GM21360 (cell line): ENCODE measurements around the gene DDOST.
"Not testable (repeated sequence)": the region's sequence is repeated elsewhere in the genome, so short reads cannot be mapped to it uniquely, and the experiment has no call there.

Experiments
- ATAC-seq: cut with Tn5 transposase; IDR thresholded peaks from one replicate; pipeline ENCODE4 v1.9.1; 2021; ENCODE audit warnings: mild to moderate bottlenecking, moderate library complexity; ENCODE audit not compliant: unreplicated experiment

DDOST gene

GRCh38 chr1:20693623-20694022 is 32.5 kb upstream of the DDOST start:
- ATAC-seq: no peak

DNA sequence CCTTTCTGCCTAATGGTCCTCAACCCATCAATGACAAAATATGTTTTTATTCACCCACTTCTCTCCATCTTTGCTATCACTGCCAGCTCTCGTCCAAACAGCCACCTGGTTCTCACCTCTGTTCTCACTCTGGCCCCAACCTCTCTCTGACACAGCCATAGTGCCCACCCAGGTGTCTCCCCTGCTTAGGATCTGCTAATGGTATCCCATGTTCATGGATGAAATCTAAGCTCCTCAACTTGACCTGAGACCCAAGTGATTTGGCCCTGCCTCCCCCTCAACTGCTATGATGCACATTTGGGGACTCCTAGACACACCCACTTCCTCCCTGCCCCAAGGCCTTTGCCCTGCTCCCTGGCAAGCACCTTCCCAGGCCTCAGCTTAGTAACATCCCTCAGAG is 30.7 kb upstream of the DDOST start:
- ATAC-seq: no peak

- ATAC-seq: no peak
Observed at GRCh38 chr1:20689645-20690056, 28.5 kb upstream of the DDOST start.

DNA sequence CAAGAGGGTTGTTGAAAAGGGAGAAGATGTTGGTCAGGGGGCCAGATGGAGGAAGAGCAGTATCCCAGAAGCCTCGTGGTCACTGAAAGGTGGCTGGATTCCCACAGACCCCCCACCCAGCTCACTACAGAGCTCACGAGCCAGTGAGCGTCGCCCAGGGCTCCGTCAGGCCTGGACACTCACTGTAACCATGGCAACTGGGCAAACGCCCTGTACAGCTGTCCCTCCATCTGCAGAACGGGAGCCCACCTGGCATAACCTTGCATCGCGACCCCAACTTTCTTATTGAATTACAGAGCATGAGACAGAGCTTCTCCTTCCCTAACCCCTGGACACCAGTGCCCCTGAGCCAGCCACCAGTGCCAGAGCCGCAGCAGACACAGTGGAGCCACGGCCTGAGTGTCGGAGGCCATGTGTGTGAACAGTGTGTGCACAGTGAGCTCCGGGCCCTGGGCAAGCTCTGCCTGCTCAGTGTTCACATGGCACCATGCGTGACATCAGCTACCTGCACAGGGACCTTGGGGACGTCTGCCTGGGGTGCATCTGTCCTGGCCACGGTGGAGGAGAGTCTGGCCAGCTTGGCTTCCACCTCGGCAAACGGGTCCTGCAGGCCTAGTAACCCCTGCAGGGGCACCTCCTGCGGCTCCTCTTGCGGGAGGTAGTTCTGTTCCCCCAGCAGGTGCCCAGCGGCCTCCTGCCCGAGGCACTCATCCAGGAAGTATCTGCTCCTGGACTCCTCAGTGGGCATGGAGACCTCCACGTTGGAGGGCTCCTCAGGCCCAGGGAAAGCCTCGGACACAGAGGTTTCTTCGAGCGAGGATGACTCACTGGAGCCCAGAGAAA is 25.9 kb upstream of the DDOST start:
- no peak for ATAC-seq

- ATAC-seq: no peak
Observed at GRCh38 chr1:20685741-20686140, 24.6 kb upstream of the DDOST start.

DNA sequence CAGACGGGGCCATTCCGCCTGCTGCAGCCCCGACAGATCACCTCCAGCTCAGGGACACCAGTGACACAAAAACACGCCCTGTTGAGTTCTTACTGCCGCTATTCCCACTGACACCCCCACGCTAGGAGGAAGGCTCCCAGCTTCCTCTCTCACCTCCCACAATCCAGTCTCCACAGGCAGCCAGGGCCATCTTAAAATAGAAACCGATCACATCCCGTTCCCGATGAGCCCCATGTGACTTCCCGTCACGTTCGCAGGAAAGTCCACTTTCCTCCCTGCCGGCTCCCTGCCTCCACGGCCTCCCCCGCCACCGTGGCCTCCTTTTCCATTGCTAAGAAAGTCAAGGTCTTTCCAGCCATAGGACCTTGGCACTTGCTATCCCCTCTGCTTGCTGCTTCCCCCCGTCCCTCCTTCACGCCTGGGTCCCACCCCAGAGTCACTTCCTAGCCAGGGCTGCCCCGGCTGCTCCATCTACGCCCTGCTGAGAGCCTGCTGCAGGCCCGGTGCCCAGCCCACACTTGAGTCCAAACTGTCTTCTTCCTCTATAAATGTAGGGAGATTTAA is 24.0 kb upstream of the DDOST start:
- ATAC-seq: no peak

DNA sequence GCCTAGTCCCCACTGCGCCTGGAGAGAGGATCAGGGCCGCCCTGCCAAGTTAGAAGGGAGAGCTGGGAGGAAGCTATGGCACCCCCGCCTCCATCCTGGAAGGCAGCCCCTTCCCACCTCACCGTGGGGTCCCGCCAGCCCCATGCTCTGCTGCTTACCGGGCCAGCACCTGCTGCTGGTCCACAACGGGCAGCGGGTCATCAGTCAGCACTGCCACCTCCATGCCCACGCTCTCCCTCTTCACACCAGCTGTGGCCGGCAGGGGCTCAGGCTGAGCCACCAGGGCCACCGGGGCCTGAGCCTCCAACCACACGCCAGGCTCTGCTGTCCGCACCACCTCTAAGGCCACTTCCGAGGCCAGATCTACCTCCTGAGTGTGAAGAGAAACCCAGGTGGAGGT is 23.5 kb upstream of the DDOST start:
- ATAC-seq: no peak

GRCh38 chr1:20684050-20684620 is 23.0 kb upstream of the DDOST start:
- no peak for ATAC-seq

- no peak for ATAC-seq
Observed at GRCh38 chr1:20683614-20684013, 22.4 kb upstream of the DDOST start.

- ATAC-seq: no peak
Observed at GRCh38 chr1:20682571-20683236, 21.5 kb upstream of the DDOST start.

DNA sequence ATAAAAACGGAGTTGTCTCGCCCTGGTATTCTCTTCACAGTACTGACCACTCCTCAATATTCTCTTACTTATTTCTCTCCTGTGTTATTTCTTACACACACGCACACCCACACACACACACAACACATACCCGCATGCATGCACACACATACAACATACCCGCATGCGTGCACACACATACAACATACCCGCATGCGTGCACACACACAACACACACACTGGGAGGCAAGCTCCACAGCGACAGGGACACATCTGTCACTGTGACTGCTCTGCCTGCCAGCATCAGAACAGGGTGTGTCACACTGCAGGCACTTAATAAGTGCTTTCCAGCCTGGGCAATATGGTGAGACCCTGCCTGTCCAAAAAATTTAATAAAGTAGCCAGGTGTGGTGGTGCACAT is 20.8 kb upstream of the DDOST start:
- no peak for ATAC-seq

DNA sequence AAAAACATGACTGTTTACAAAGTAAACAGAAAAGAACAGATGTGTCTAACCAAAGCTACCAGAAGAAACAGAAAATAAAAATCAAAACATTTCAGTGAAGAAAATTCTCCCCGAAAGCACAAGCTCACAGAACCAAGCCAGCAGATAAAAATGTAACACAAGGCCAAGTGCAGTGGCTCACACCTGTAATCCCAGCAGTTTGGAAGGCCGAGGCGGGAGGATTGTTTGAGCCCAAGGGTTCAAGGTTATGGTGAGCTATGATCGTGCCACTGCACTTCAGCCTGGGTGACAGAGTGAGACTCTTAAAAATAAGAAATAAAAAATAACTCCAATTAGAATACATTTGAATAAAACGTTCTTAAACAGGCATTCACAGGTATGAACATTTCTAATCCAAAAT is 19.1 kb upstream of the DDOST start:
- ATAC-seq: no peak

GRCh38 chr1:20678599-20678998 is 17.4 kb upstream of the DDOST start:
- no peak for ATAC-seq

GRCh38 chr1:20673626-20674025 is 12.5 kb upstream of the DDOST start:
- not testable (repeated sequence) for ATAC-seq

GRCh38 chr1:20672265-20672632 is 11.1 kb upstream of the DDOST start:
- no peak for ATAC-seq

DNA sequence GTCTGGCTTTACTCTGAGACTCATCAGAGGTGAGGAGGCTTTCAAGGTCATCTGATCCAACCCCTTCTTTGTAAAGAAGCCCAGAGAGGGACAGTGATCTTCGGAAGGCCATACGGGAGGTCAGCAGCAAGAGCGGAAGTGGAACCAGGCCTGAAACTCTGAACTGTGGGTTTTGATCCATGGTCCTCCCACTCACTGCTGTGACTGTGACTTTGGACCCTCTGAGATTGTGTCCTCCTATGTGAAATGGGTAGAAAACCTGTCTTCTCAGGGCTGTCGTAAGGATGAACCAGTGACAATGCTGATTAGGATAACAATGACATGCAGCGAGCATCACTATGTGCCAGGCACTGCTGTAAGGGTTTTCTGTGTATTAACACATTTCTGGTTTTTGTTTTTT is 9.8 kb upstream of the DDOST start:
- ATAC-seq: no peak

DNA sequence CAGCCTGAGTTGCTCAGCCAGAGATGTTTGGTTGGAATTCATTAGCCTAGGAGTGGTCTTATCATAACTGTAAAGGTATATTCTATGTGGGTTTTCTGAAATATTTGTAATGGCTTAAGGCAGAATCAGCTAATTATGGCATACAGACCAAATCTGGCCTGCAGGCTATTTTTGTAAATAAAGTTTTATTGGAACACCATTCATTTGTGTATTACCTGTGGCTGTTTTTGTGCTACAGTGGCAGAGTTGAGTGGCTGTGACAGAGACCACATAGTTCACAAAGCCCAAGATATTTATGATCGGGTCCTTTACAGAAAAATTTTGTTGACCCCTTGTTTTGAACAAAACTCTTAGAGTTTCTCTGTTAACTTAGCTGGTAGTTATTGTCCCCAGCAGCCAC is 7.4 kb upstream of the DDOST start:
- no peak for ATAC-seq

- no peak for ATAC-seq
Observed at GRCh38 chr1:20666804-20667203, 5.6 kb upstream of the DDOST start.

GRCh38 chr1:20666146-20666545 is 5.0 kb upstream of the DDOST start:
- ATAC-seq: no peak

DNA sequence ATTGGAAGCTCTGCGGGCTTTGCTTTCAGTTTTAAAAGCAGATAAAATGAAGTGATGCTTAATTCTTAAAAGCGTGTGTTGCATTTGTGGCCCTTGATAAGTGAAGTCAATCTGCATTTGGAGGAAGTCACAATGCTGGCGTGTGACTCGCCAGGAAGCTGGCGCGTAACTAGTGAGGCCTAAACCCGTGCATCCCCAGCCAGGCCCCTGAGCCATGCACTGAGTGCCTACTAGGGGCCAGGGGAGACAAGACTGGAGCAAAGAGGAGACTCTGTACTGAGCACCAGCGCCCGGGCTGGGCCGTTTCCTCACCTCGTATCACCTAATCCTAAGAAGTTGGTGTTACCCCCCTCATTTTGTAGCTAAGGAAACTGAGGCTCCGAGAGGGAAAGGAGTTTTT is 4.6 kb upstream of the DDOST start:
- ATAC-seq: no peak

- no peak for ATAC-seq
Observed at GRCh38 chr1:20663969-20664715, 3.0 kb upstream of the DDOST start.
